ENCODE measurements around the gene SIX5. TPM values are rescaled to one million over a fixed set of nuclear protein-coding genes. Genes with fewer than 3 reads are reported as not detected.
"Not testable (repeated sequence)": the region's sequence is repeated elsewhere in the genome, so short reads cannot be mapped to it uniquely, and the experiment has no call there.

Gene SIX5
- total RNA-seq, 1 experiment from 2014 or later = 14.8 TPM

DNA sequence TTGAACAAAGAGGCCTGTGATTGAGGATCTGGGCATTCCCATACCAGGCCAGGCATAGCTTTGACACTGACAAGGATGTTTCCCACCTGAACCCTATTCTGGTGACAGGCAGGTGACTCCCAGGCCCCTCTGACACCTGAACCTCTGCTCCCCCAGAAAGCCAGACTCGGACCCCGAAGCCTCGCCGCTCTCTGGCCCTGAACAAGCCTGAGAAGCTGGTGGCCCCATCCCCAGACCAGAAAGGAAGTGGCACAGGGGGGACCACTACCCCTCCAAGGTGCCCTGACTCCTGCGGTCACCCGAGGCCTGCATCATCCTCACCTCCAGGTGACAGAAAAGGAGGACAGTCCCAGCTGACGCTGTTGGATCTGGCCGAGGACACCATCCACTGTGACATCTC, 14.7 kb downstream of the SIX5 start:
- DNase-seq (ENCODE audit: low read depth) = no peak

DNA sequence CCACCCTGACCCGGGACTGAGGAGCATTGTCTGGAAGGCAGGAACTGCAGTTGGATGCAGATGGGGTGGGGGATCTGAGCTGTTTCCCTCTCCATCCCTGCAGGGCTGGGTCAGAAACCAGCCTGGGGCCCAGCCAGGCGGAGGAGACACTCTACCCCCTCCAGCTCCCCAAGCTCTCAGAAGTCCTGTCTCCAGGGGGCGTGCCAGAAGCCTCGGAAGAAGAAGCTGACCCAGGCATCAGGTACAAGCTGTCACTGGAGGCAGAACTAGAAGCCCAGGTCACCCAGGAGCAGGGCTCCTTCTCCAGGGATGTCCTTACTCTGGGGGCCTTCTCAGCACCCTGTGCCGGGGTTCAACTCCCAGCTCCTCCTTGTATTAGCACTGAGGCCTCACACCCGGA, 15.5 kb downstream of the SIX5 start:
- no peak for DNase-seq (ENCODE audit: low read depth)

DNA sequence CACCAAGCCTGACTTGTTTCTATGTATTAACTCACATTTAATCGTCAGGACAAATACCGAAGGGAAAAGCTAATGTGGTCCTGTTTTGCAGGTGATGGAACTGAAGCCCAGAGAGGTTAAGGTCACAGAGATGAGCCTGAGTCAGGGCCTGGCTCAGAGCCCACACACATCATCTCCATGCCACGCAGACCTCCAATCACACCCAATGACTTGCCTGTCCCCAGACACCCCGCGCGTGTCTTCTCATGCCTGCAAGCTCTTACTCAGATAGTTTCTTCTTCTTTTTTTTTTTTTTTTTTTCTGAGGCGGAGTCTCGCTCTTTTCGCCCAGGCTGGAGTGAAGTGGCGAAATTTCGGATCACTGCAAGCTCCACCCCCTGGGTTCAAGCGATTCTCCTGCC, 16.4 kb downstream of the SIX5 start:
- peak; percentile 35 for DNase-seq (ENCODE audit: low read depth)

DNA sequence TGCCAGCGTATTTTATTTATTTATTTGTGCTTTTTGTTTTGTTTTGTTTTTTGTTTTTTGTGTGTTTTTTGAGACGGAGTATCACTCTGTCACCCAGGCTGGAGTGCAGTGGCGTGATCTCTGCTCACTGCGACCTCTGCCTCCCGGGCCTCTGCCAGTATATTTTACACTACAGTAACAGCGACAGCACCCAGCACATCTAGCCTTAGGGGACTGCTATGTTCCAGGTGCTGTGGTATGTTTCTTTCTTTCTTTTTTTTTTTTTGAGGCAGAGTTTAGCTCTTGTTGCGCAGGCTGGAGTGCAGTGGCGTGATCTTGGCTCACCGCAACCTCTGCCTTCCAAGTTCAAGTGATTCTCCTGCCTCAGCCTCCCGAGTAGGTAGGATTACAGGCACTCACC, 17.6 kb downstream of the SIX5 start:
- DNase-seq (ENCODE audit: low read depth) = not testable (repeated sequence)

DNA sequence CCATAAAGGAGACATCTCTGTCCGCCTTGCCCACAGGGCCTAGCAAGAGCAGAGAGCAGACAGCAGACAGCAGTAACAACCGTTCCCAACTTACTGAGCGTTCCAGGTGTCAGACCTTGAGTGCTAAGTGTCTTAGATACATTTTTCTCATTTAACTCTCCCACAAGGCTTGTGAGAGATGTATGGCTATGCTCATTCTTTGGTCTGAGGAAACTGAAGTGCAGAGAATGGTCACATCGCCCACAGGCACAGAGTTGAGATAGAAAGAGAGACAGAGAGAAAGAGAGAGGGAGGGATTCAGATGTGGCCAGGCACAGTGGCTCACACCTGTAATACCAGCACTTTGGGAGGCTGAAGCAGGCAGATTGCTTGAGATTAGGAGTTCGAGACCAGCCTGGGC, 21.5 kb downstream of the SIX5 start:
- no peak for DNase-seq (ENCODE audit: low read depth)

DNA sequence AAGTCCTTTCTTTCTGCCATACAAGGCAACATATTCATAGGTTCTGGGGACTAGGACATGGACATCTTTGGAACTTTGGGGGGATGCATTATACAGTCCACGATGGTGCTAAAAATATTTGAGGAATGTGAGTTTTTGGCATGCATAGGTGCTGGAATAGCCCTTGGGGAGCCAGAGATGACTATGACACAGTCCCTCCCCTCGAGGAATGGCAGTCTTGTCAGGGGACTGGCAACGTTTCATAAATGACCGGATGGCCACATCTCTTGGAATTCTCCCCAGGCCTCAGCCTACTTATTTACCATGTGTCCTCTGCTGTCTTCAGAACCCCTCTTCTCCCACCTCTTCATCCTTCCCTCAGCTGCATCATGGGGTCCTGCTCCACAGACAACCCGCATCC, 22.2 kb downstream of the SIX5 start:
- peak; percentile 45 for DNase-seq (ENCODE audit: low read depth)

DNA sequence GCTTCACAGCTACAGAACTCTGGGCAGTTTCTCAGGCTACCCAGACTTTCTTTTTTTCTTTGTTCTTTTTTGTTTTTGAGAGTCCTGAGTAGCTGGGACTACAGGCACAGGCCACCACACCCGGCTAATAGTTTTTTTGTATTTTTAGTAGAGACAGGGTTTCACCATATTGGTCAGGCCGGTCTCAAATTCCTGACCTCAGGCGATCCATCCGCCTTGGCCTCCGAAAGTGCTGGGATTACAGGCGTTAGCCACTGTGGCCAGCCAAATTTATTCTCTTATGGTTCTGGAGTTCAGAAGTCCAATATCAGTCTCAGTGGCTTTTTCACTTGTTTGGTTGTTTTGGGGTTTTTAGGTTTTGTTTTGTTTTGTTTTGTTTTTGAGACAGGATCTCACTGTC, 23.4 kb downstream of the SIX5 start:
- no peak for DNase-seq (ENCODE audit: low read depth)

DNA sequence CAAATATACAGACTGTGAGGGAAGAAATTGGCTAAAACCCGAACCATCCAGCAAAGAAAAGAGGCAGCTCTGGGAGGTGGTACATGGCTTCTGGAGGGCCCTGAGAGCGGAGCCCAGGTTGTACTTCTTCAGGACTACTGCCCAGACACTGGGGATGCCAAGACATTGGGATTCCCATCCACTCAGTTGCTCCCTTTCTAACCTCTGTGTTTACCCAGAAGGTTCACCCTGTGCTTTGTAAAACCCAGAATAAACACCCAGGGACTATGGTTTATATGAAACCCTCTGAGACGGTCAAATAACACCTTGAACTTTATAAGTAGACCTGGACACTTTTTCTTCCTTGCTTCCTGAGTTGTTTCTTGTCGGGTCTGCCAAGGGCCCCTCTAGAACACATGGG, 26.1 kb downstream of the SIX5 start:
- no peak for DNase-seq (ENCODE audit: low read depth)

DNA sequence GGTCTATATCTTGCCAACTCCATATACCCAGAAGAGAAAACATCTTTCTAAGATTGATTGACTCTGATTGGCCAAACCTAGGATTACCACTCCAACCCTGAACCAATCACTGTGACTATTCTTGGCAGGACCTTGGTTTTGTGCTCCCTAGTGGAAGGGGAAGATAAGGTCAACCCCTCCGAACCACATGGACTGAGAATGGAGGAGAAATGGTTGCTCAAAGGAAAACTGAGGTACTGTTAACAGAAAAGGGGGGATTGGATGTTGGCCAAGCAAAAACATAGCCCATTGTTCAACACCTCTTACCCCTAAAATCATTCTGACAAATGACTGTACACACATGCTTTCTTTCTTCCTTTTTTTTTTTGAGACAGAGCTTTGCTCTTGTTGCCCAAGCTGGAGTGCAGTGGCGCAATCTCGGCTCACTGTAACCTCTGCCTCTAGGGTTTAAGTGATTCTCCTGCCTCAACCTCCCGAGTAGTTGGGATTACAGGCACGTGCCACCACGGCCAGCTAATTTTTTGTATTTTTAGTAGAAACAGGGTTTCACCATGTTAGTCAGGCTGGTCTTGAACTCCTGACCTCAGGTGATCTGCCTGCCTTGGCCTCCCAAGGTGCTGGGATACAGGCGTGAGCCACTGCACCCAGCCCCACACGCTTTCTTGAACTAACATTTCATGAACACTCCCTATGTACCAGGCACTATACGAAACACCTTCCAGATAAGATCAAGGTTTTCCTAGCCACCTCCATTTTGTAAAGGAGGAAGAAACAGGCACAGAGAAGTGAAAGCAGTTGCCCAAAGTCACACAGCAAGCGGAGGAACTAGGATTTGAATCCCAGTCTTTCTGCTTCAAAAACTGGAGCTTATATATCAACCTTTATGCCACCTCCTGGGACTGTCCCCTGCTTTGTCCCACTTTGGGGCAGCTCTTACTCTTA, 29.3 kb downstream of the SIX5 start:
- DNase-seq (ENCODE audit: low read depth) = no peak

DNA sequence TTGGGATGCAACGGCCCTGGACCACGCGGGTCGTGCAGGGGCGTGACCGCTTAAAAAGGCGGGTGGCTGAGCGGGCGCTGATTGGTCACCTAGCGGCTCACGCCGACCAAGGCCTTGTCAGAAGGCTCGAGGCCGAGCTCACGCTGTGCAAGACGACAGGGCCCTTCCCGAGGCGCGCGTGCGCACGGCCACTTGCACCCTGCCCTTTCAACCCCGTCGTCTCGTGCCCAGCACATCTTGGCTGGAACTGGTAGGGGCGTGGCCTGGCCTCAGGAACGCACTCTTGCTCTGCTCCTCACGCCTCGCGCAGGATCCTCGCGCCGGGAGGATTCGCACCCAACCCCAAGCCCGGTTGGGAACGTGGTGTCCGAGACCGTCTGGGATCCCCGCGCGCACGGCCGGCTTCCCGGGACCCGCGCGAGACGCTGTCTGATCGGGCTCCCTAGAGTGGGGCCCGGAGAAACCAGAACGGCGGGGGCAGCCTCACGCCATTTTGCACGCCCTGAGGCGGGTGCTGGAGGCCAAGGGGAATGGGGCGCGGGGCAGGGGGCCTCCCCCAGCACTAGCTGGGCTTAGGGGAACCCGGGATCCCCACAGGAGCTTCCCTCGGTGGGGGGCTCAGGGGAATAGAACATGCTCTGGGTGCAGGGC, 35.8 kb downstream of the SIX5 start, which contains the start of gene MEIOSIN:
TSS of gene MEIOSIN (plus strand) at position 280 of the 651 bp plus-strand sequence. CDS start 1,938 bp downstream, outside the sequence.
- no peak for DNase-seq (ENCODE audit: low read depth)

DNA sequence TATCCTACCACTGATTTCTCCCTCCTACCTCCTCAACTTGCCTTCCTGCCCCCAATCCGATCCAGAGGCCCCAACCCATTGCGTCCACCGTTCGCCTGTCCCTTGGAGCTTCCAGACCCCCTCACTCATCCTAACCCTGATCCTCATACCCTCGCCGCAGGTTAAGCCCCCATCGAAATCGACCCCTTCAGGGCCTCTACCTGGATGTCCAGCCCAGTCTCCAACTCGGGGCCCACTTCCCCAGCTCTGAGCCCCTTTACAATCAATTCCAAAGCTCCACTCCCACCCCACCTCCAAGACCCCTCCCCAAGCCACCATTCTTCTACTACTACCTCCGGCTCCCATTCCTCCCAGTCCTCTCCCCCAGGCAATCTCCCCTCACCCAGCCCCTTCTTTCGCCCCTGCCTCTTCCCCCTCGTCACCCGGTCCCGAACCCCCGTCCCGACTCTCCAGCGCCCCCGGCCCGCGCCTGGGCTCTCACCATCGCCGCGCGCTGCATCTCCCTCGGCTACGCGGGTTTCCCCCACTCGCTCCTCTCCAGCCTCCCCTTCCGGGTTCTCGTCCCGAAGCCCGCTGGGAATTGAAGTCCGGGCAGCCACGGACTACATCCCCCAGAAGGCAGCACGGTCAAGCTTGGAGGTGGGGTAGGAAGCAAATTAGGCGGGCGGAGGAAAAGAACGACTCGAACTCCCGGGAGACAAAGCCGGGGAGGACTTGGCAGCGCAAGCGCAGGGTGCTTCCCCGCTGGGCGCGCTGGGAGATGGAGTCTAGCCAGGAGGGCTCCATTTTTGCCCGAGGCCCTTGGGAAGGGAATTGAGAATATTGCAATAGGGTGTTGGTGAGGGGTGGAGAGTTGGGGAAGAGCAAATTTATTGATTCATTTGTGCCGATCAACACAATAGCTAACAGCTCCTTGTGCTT, 38.4 kb downstream of the SIX5 start, which contains the start of gene FBXO46:
TSS of gene FBXO46 (minus strand) at position 529 of the 921 bp plus-strand sequence. CDS start 17,401 bp downstream, outside the sequence.
- peak; percentile 99 for DNase-seq (ENCODE audit: low read depth)

DNA sequence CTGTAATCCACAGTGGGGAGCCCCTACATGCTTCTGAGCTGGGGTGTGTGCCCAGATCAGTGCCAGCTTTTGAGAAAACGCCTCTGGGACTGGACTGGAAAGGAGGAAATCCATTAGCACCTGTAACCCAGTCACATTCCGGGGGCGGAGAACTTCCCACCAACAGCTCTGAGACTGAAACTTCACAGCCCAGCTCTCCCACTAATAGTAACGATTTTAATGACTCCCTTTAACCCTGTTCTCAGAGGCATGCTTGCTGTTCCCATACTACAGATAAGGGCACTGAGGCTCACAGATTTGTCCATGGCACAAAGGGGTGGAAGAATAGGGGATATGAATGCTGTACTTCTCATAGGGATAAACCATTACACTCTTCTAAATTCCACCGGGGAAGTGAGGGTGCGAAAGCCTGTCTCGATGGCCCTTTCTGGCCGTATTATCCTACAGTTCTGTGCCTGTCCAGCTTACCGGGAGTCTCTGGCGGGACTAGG, 39.2 kb downstream of the SIX5 start:
- DNase-seq (ENCODE audit: low read depth) = no peak

DNA sequence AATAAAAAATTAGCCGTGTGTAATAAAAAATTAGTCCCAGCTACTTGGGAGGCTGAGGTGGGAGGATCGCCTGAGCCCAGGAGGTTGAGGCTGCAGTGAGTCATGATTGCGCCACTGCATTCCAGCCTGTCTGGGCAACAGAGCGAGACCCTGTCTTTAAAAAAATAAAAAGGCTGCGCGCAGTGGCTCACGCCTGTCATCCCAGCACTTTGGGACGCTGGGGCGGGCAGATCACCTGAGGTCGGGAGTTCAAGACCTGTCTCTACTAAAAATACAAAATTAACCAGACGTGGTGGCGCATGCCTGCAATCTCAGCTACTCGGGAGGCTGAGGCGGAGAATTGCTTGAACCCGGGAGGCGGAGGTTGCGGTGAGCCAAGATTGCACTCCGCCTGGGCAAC, 40.4 kb downstream of the SIX5 start:
- DNase-seq (ENCODE audit: low read depth) = not testable (repeated sequence)

DNA sequence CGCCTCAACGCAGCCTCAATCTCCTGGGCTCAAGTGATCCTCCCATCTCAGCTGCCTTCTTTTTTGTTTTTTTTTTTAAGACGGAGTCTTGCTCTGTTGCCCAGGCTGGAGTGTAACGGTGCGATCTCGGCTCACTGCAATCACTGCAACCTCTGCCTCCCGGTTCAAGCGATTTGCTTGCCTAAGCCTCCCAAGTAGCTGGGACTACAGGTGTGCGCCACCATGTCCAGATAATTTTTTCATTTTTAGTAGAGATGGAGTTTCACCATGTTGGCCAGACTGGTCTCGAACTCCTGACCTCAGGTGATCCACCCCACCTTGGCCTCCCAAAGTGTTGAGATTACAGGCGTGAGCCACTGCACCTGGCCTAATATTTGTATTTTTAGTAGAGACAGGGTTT, 49.0 kb downstream of the SIX5 start:
- not testable (repeated sequence) for DNase-seq (ENCODE audit: low read depth)

DNA sequence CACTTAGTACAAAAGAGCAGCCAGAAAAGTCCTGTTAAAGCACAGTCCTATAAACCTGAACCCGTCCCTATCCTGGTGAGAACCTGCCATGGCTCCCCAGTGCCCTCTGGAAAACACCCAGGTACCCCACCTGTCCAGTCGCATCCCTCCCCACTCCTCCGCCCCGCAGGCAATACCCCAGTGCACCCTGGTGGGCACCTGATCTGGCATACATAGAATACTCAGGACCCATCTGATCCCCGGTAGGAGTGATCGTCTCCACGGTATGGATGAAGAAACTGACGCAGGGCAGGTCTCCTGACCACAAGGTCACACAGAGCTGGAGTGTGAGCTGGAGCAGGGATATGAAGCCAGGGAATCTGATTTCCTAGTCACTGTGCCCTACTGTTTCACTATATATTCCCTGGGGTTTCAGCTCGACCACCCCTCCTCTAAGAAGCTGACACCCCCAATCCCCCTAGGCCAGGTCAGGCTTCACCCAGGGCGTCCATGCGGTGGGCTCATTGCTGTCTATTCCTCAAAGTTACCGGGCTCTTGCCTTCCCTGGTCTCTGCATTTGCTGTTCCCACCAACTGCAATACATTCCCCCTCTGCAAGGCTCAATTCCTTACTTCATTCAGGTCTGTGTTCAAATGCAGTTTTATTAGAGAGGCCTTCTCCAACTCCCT, 50.9 kb downstream of the SIX5 start:
- peak; percentile 27 for DNase-seq (ENCODE audit: low read depth)

DNA sequence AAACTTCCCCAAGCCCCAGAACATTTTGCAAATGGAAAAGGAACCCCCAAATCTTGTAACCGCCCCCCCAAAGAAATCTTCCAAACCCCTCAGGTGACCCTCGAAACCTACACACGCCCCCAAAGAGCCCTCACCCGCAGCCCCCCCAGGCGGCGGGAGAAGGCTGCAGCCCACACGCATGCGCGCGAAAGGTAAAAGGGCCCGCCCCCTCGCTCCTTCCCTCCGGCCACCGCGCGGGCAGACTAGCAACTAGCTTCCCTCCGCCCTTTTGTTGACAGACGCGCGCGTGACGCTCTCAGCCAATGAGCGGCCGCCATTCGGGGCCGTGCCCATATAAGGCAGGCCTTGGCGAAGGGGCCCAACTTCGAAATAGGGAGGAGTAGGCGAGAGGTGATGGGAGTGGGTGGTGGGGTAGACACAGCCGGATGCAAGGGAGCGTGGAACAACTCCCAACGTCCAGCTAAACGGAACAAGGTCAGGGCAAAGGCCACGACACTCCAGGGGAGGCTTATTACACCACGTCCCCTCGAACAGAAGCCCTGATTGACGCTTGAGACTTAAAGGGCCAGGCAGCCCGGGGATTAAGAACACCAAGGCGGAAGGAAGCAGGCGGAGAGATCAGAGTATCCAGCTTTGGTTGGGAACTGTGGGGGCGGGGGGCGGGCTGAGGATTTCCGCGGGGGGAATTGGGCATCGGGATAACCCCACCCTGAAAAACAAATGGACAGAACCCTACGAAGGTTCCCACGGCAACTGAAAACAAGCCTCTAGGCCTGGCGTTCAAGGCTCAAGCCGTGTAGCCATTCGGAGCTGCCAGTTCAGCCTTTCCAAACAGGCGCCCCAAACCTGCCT, 51.7 kb downstream of the SIX5 start:
- DNase-seq (ENCODE audit: low read depth) = peak; percentile 99

DNA sequence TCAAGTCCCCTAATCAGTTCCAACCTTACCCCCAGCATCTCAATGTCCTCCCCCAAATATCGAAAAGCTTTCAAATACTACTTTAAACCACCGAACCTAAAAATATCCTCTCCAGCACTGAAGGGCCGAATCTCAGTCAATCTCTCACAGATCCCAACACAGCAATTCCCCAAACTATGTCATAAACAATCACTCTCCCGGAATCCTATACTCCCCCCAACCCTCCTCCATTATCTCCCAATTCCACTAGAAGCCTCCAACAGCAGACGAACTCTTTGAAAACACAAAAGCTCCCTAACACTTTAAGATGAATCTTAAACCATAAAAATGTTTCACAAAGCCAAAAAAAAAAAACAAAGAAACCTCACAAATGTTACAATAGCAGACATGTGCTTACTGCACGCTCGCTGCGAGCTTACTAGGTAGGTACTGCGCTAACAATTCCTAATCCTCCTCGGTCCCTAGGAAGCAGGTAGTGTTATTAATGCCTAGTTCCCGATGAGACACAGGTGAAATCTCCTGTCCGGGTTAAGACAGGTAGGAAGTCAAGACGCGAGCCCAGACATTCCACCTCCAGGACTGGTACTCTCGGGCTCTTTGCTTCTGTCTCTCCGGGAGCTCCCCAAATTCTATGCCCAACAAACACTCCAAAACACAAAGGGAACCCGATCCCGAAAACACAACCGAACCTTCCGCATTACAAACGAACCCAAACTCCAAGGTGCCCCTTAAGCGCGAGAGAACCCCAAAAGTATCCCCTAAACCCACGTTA, 52.5 kb downstream of the SIX5 start:
- DNase-seq (ENCODE audit: low read depth) = peak; percentile 40

DNA sequence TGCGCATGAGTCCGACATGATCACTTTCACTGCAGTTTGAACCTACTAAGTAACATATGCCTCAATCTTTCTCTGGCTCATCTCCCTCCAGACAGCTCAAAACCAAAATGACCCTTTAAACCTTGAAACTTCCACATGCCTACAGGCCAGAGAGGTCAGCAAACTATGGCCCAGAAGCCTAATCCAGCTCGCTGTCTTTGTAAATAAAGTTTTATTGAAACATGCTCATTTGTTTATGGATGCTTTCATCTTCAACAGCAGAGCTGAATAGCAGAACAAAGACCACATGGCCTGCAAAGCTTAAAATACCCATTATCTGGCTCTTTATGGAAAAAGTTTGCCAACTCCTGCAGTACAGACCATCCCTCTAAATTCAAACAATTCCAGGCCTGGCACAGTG, 53.9 kb downstream of the SIX5 start:
- DNase-seq (ENCODE audit: low read depth) = no peak

Data from M059J (cell line).